Breast epithelium (tissue), 4 donors: ENCODE results near the gene ACKR4. TPM values are rescaled to one million over a fixed set of nuclear protein-coding genes. Genes with fewer than 3 reads are reported as not detected.

ENCODE experiments used
- DNase-seq, 2 donors: peaks; one replicate each; pipeline ENCODE4 v3.0.0-alpha.2; 2019; ENCODE audit warnings: low spot score in 2 of 2
- H3K27ac ChIP-seq, 2 donors: fragments of 200-600 bp; sonication (generic) in 1 of 2; one replicate each; pipeline ENCODE4 v1.5.1; 2016 to 2019; ENCODE audit warnings: mild to moderate bottlenecking in 1 of 2
- H3K27me3 ChIP-seq, 2 donors: fragments of 200-600 bp; sonication (generic) in 1 of 2; one replicate each; pipeline versions ENCODE4 v1.5.1 to v1.6.0; 2017 to 2019; ENCODE audit warnings: control low read depth in 1 of 2, mild to moderate bottlenecking in 1 of 2
- H3K36me3 ChIP-seq: fragments of 200-600 bp; one replicate; pipeline ENCODE4 v1.5.1; 2019
- H3K4me1 ChIP-seq, 2 donors: fragments of 200-600 bp; sonication (generic); one replicate each; pipeline ENCODE4 v1.5.1; 2016 to 2019; ENCODE audit warnings: control low read depth in 1 of 2
- H3K4me3 ChIP-seq, 3 donors: fragments of 200-600 bp; sonication (generic); 1 replicate in 2 of 3; 2 replicates in 1 of 3; pipeline ENCODE4 v1.5.1; 2016 to 2019; ENCODE audit warnings: mild to moderate bottlenecking in 3 of 3, moderate library complexity in 2 of 3
- H3K9me3 ChIP-seq, 2 donors: fragments of 200-600 bp; sonication (generic) in 1 of 2; one replicate each; pipeline ENCODE4 v1.5.1; 2016 to 2019; ENCODE audit warnings: control low read depth in 1 of 2
- CTCF ChIP-seq, 3 donors: fragments of 450-650 bp; IDR thresholded peaks; one replicate each; pipeline ENCODE4 v1.5.1; 2016 to 2017; ENCODE audit warnings: antibody characterized with exemption in 3 of 3, mild to moderate bottlenecking in 3 of 3, moderate library complexity in 3 of 3
- POLR2A ChIP-seq: fragments of 450-650 bp; IDR thresholded peaks from one replicate; pipeline ENCODE4 v1.6.1; 2016; ENCODE audit warnings: antibody characterized with exemption, mild to moderate bottlenecking, moderate library complexity
- POLR2AphosphoS5 ChIP-seq, 3 donors: sonication (generic); formaldehyde crosslinking; IDR thresholded peaks; one replicate each; pipeline ENCODE4 v1.6.1; 2017; ENCODE audit warnings: antibody characterized with exemption in 3 of 3
- intact Hi-C: fragments of 100-400 bp; cut with DNase I; formaldehyde crosslinking; loops from one replicate; pipeline ENCODE4 v1.15.1; 2023; ENCODE audit warnings: low total_unique reads
- total RNA-seq, 3 donors: library from RNA; depleted of rRNA; stranded (reverse); fragments of >200 nt; gene quantifications; one replicate each; pipeline ENCODE4 v1.1.0, GENCODE V29; 2016

ACKR4 gene
- total RNA-seq, 3 donors from 2014 or later, result 1.1 to 2.5 (median 1.6) TPM

GRCh38 chr3:132643366-132643765, 46.3 kb downstream of the ACKR4 start:
- Histone ChIP-seq H3K27me3 (no peaks in the 10 kb centered on the region), H3K36me3 (no peaks in the 10 kb centered on the region), H3K4me1 (no peaks in the 10 kb centered on the region), H3K4me3 (no peak overlapping the region), H3K9me3 (no peaks in the 10 kb centered on the region), H3K27ac (no peak overlapping the region)
- TF ChIP-seq CTCF (IDR thresholded peaks at IDR 0.05), result no peak
- no peak for TF ChIP-seq POLR2A
- no peak for TF ChIP-seq POLR2AphosphoS5 (IDR thresholded peaks at IDR 0.05)
- intact Hi-C loops, result no loop called here
- DNase-seq, result no peak

GRCh38 chr3:132645058-132645457, 48.0 kb downstream of the ACKR4 start:
- no peaks in the 10 kb centered on the region for H3K36me3 ChIP-seq
- intact Hi-C loops, result no loop called here

GRCh38 chr3:132650153-132650552, 53.1 kb downstream of the ACKR4 start:
- DNase-seq, result no peak
- TF ChIP-seq POLR2A (no peak), POLR2AphosphoS5 (IDR thresholded peaks at IDR 0.05) (no peak), CTCF (IDR thresholded peaks at IDR 0.05) (no peak)

More at GRCh38 chr3:132645058-132645457, 48.0 kb downstream of the ACKR4 start:
- DNase-seq, result no peak
- H3K4me3 ChIP-seq, result no peak overlapping the region
- H3K27ac ChIP-seq, result no peak overlapping the region
- no peaks in the 10 kb centered on the region for H3K9me3 ChIP-seq
- TF ChIP-seq POLR2AphosphoS5 (IDR thresholded peaks at IDR 0.05), result no peak
- TF ChIP-seq CTCF (IDR thresholded peaks at IDR 0.05), result no peak
- no peak for TF ChIP-seq POLR2A
- H3K4me1 ChIP-seq, result no peaks in the 10 kb centered on the region
- no peaks in the 10 kb centered on the region for H3K27me3 ChIP-seq

More at GRCh38 chr3:132650153-132650552, 53.1 kb downstream of the ACKR4 start:
- intact Hi-C loops, result no loop called here
- Histone ChIP-seq H3K27me3 (no peaks in the 10 kb centered on the region), H3K4me1 (no peaks in the 10 kb centered on the region), H3K9me3 (no peaks in the 10 kb centered on the region), H3K36me3 (no peaks in the 10 kb centered on the region), H3K27ac (no peak overlapping the region), H3K4me3 (no peak overlapping the region)

Other genes with a start within 250 kb of the ACKR4 start
- gene DNAJC13, start 179.8 kb upstream of the ACKR4 start, total RNA-seq, result 10 to 100 TPM; 42.0 to 56.5 (median 53.6) TPM
- 10 to 100 TPM; 30.4 to 52.0 (median 40.3) TPM for gene ACAD11, start 62.5 kb downstream of the ACKR4 start, total RNA-seq
- 10 to 100 TPM; 34.4 to 40.2 (median 37.7) TPM for gene UBA5, start 63.1 kb downstream of the ACKR4 start, total RNA-seq
- gene NPHP3, start 125.1 kb downstream of the ACKR4 start, total RNA-seq, result 10 to 100 TPM; 53.0 to 98.2 (median 54.7) TPM